ENCODE measurements around the gene ATXN1L.

DNA sequence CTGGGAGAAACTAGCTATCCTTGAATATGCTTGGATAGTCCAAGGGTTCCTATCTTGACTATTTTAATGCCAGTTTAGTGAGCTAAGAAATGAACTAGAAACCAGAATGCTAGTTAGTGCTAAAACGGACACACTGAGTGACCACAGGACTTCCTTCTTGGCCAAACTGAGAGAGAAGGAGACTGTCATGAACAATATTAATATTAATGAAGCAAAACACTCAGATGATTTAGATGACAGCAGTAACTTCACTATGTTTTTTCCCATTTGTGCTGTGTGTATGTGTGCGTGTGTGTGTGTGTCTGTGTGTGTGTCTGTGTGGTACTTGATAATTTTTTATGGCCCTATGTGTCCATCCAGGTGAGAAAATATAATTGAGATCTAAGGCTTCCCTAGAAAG is 2.2 kb upstream of the ATXN1L start:
- TF ChIP-seq, protein P1, sequence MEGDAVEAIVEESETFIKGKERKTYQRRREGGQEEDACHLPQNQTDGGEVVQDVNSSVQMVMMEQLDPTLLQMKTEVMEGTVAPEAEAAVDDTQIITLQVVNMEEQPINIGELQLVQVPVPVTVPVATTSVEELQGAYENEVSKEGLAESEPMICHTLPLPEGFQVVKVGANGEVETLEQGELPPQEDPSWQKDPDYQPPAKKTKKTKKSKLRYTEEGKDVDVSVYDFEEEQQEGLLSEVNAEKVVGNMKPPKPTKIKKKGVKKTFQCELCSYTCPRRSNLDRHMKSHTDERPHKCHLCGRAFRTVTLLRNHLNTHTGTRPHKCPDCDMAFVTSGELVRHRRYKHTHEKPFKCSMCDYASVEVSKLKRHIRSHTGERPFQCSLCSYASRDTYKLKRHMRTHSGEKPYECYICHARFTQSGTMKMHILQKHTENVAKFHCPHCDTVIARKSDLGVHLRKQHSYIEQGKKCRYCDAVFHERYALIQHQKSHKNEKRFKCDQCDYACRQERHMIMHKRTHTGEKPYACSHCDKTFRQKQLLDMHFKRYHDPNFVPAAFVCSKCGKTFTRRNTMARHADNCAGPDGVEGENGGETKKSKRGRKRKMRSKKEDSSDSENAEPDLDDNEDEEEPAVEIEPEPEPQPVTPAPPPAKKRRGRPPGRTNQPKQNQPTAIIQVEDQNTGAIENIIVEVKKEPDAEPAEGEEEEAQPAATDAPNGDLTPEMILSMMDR (IDR thresholded peaks at IDR 0.05) = no peak
- no peak for TF ChIP-seq POLR2A (IDR thresholded peaks at IDR 0.05)
